ENCODE measurements around the gene PAFAH2.

GRCh38 chr1:25990702-25991395, 7.0 kb downstream of the PAFAH2 start:
- TF ChIP-seq CTCF (IDR thresholded peaks at IDR 0.05) (no peak), POLR2AphosphoS5 (IDR thresholded peaks at IDR 0.05; ENCODE audit: insufficient read depth in 1 of 2, low read depth in 1 of 2) (no peak)
